UCSD-AML1 (cell line): Measurements from ENCODE around the gene AADAT.
A peak's percentile ranks its signal among the peaks of the same experiment; 100 is the strongest.
"Not testable (repeated sequence)": the region's sequence is repeated elsewhere in the genome, so short reads cannot be mapped to it uniquely, and the experiment has no call there.

Source experiments
- DNase-seq: peaks from one replicate; lab custom pipeline; 2025; ENCODE audit not compliant: unreplicated experiment; lab: John Stamatoyannopoulos, UW

Gene AADAT

GRCh38 chr4:170090352-170091052 lies 746 bp upstream of the AADAT start:
- DNase-seq: no peak

GRCh38 chr4:170089274-170089667 lies 485 bp downstream of the AADAT start:
- DNase-seq: peak; percentile 60

GRCh38 chr4:170088716-170089115 lies 1.0 kb downstream of the AADAT start:
- no peak for DNase-seq

GRCh38 chr4:170087163-170087700 lies 2.5 kb downstream of the AADAT start:
- no peak for DNase-seq

GRCh38 chr4:170083541-170083940 lies 6.2 kb downstream of the AADAT start:
- DNase-seq: no peak

- no peak for DNase-seq
Measured at GRCh38 chr4:170080496-170080895, 9.3 kb downstream of the AADAT start.

GRCh38 chr4:170079981-170080380 lies 9.8 kb downstream of the AADAT start:
- no peak for DNase-seq

- DNase-seq: no peak
Measured at GRCh38 chr4:170071196-170071595, 18.6 kb downstream of the AADAT start.

GRCh38 chr4:170068438-170069128 lies 21.2 kb downstream of the AADAT start:
- no peak for DNase-seq

GRCh38 chr4:170059421-170059820 lies 30.3 kb downstream of the AADAT start:
- no peak for DNase-seq

GRCh38 chr4:170058826-170059225 lies 30.9 kb downstream of the AADAT start:
- no peak for DNase-seq

GRCh38 chr4:170057866-170058265 lies 31.9 kb downstream of the AADAT start:
- DNase-seq: no peak

GRCh38 chr4:170052919-170053318 lies 36.8 kb downstream of the AADAT start:
- DNase-seq: no peak

- DNase-seq: no peak
Measured at GRCh38 chr4:170051402-170051801, 38.4 kb downstream of the AADAT start.

- DNase-seq: no peak
Measured at GRCh38 chr4:170049766-170050165, 40.0 kb downstream of the AADAT start.

GRCh38 chr4:170047771-170048354 lies 41.9 kb downstream of the AADAT start:
- peak; percentile 25 for DNase-seq

GRCh38 chr4:170046156-170046555 lies 43.6 kb downstream of the AADAT start:
- DNase-seq: not testable (repeated sequence)

GRCh38 chr4:170040031-170040680 lies 49.6 kb downstream of the AADAT start:
- DNase-seq: no peak

GRCh38 chr4:170038769-170039168 lies 51.0 kb downstream of the AADAT start:
- no peak for DNase-seq

GRCh38 chr4:170038232-170038631 lies 51.5 kb downstream of the AADAT start:
- no peak for DNase-seq

- DNase-seq: no peak
Measured at GRCh38 chr4:170037481-170037880, 52.3 kb downstream of the AADAT start.

- DNase-seq: no peak
Measured at GRCh38 chr4:170035845-170036244, 53.9 kb downstream of the AADAT start.
